NK-92 treated with Interleukin-12 subunit alpha and Interleukin-12 subunit beta, amount 100 ng/mL, for 24 hours (cell line): ENCODE results near the gene PIEZO2.
"Not testable (repeated sequence)": the region's sequence is repeated elsewhere in the genome, so short reads cannot be mapped to it uniquely, and the experiment has no call there.

ENCODE experiments used
- DNase-seq: peaks from one replicate; lab custom pipeline; 2025; lab: John Stamatoyannopoulos, UW

The PIEZO2 gene

GRCh38 chr18:11149441-11150270, at the start of gene PIEZO2:
PIEZO2 (minus strand) TSS chr18:11149569; CDS start chr18:11148588, 981 bp downstream.
- DNase-seq, result no peak

- no peak for DNase-seq
These were observed 34.3 kb upstream of the PIEZO2 start for GRCh38 chr18:11183637-11184036.

- DNase-seq, result not testable (repeated sequence)
These were observed 32.3 kb upstream of the PIEZO2 start for GRCh38 chr18:11181629-11182028.

GRCh38 chr18:11179959-11180519, 30.7 kb upstream of the PIEZO2 start:
- DNase-seq, result no peak

GRCh38 chr18:11178951-11179549, 29.7 kb upstream of the PIEZO2 start:
- DNase-seq, result no peak

GRCh38 chr18:11177382-11177781, 28.0 kb upstream of the PIEZO2 start:
- DNase-seq, result no peak

- no peak for DNase-seq
These were observed 27.1 kb upstream of the PIEZO2 start for GRCh38 chr18:11176481-11176881.

- no peak for DNase-seq
These were observed 26.1 kb upstream of the PIEZO2 start for GRCh38 chr18:11175266-11175979.

GRCh38 chr18:11174179-11174578, 24.8 kb upstream of the PIEZO2 start:
- DNase-seq, result not testable (repeated sequence)

- no peak for DNase-seq
These were observed 18.4 kb upstream of the PIEZO2 start for GRCh38 chr18:11167778-11168177.

GRCh38 chr18:11165952-11166351, 16.6 kb upstream of the PIEZO2 start:
- no peak for DNase-seq

- no peak for DNase-seq
These were observed 15.8 kb upstream of the PIEZO2 start for GRCh38 chr18:11165138-11165537.

GRCh38 chr18:11163665-11164064, 14.3 kb upstream of the PIEZO2 start:
- DNase-seq, result no peak

- no peak for DNase-seq
These were observed 13.5 kb upstream of the PIEZO2 start for GRCh38 chr18:11162889-11163288.

- DNase-seq, result no peak
These were observed 13.1 kb upstream of the PIEZO2 start for GRCh38 chr18:11162462-11162861.

GRCh38 chr18:11160313-11160712, 10.9 kb upstream of the PIEZO2 start:
- no peak for DNase-seq

GRCh38 chr18:11159844-11160243, 10.5 kb upstream of the PIEZO2 start:
- no peak for DNase-seq

GRCh38 chr18:11156978-11157377, 7.6 kb upstream of the PIEZO2 start:
- no peak for DNase-seq

- no peak for DNase-seq
These were observed 5.8 kb upstream of the PIEZO2 start for GRCh38 chr18:11155034-11155759.

GRCh38 chr18:11154368-11154989, 5.1 kb upstream of the PIEZO2 start:
- DNase-seq, result no peak

- no peak for DNase-seq
These were observed 3.7 kb upstream of the PIEZO2 start for GRCh38 chr18:11153097-11153496.

- DNase-seq, result no peak
These were observed 874 bp upstream of the PIEZO2 start for GRCh38 chr18:11150271-11150615.
